HG03039 (cell line): Measurements from ENCODE around the gene PHLDB2.

Source experiments
- ATAC-seq: cut with Tn5 transposase; IDR thresholded peaks from one replicate; pipeline ENCODE4 v1.9.1; 2021; ENCODE audit warnings: mild to moderate bottlenecking, moderate library complexity; ENCODE audit not compliant: unreplicated experiment

PHLDB2 gene

DNA sequence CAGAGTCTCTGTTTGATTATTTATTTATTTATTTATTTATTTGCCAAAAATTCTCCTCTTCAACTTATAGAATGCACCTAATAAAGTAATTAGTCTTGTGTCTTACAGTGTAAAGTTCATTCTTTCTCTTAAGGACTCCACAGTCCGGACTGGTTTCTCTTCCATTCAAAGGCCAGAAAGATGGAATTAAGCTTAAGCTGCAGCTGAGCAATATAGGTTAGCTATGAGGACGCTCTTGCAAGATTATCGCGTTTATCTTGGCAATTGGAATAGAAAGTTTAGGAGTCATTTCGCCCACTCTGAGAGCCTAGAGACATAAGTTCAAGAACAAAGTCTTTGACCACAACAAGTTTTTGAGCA, 154.7 kb downstream of the PHLDB2 start:
- no peak for ATAC-seq

DNA sequence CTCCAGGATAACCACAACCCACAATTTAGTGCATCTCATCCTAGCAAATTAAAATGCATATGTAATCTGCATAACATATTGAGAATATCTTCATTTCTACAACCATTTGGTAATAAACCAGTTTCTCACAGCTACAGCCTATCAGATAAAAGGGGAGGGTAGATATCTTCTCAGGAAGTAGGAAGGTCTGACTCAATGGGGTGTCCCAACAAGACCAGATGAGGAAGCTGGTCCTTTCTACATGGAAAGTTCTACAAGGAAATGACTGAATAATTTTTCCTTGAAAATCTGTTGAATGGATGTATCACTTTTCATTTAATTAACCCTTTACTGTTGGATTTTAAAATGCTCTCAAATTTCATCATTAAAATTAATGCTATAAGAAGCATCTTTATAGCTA, 158.0 kb downstream of the PHLDB2 start:
- no peak for ATAC-seq

DNA sequence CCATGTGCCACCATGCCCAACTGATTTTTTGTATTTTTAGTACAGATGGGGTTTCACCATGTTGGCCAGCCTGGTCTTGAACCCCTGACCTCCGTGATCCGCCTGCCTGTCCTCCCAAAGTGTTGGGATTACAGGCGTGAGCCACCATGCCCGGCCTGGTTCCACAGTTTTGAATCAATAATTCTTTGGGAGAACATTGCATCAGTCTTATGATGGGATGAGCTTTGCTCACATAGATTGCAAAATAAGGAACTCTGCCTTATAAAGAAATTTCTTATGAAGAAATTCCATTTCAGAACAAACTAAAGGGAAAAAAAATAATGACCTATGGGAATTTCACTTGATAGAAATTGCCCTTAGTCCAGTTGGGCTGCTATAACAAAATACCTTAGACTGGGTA, 159.6 kb downstream of the PHLDB2 start:
- no peak for ATAC-seq

DNA sequence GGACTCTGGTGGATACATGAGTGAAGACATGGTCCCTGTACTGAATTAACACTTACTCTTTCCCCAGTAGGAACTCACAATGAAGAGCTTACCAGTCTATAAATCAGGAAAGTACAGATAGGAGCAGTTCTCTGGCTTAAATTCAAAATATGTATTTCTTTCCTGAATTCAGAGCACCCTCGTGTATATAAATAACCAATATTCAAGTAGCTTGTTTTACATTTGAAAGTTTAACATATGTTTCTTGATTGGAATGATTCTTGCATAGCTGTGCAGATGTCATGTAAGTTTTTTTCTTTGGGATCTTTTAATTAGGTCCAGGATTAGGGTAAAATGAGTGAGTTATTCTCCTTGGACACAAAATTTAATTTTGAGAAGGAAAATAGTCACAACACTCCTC, 160.7 kb downstream of the PHLDB2 start:
- ATAC-seq, result no peak

DNA sequence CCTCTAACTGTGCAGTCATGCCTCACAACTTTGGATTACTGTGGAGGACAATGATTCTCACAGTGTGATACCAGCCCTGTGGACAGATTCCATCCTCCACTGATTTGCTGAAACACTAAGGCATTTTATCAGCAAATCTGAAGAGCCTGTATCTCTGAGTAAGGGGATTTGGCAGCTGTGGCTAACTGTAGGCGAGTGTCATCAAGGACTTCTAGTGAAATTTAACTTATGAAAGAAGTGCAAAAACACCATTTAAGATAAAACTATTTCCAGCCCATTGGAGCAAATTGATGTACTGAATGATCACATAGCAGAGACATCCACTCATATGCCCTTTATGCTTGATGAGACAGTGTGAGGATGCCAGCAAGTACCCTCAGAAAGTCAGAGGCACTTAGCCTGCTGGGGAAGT, 161.6 kb downstream of the PHLDB2 start:
- no peak for ATAC-seq
